Endodermal cell (in vitro differentiated cells): Measurements from ENCODE around the gene CD6. TPM values are rescaled to one million over a fixed set of nuclear protein-coding genes. Genes with fewer than 3 reads are reported as not detected.

Experiments used
- DNase-seq: peaks from one replicate; pipeline ENCODE4 v3.0.0-alpha.2; 2017
- H3K27ac ChIP-seq: 2 replicates; pipeline ENCODE4 v1.5.1; 2013; ENCODE audit warnings: mild to moderate bottlenecking, low read depth, low read length, moderate library complexity
- H3K27me3 ChIP-seq: 2 replicates; pipeline ENCODE4 v1.6.1; 2013; ENCODE audit warnings: mild to moderate bottlenecking, low read length, moderate library complexity; ENCODE audit not compliant: insufficient read depth, control insufficient read depth, poor library complexity, severe bottlenecking
- H3K36me3 ChIP-seq: 2 replicates; pipeline ENCODE4 v1.7.0; 2013; ENCODE audit warnings: mild to moderate bottlenecking, low read length, moderate library complexity; ENCODE audit not compliant: control insufficient read depth, insufficient read depth
- H3K4me1 ChIP-seq: one replicate; pipeline ENCODE4 v1.7.0; 2013; ENCODE audit warnings: low read length; ENCODE audit not compliant: control insufficient read depth, insufficient read depth
- H3K4me3 ChIP-seq: 2 replicates; pipeline ENCODE4 v1.5.1; 2013; ENCODE audit warnings: mild to moderate bottlenecking, low read length, moderate library complexity
- H3K9ac ChIP-seq: 2 replicates; pipeline ENCODE4 v1.6.1; 2013; ENCODE audit warnings: mild to moderate bottlenecking, low read length, moderate library complexity; ENCODE audit not compliant: poor library complexity, severe bottlenecking; ENCODE audit errors: extremely low read depth
- H3K9me3 ChIP-seq: 2 replicates; pipeline ENCODE4 v1.6.1; 2013; ENCODE audit warnings: mild to moderate bottlenecking, low read length, moderate library complexity; ENCODE audit not compliant: control insufficient read depth
- H3K27ac Mint-ChIP-seq: 2 replicates; pipeline ENCODE4 v1.8.0; 2020; ENCODE audit warnings: mixed read lengths
- H3K27me3 Mint-ChIP-seq: 2 replicates; pipeline ENCODE4 v1.8.0; 2021; ENCODE audit warnings: mild to moderate bottlenecking, mixed read lengths; ENCODE audit not compliant: insufficient read depth
- H3K36me3 Mint-ChIP-seq: 2 replicates; pipeline ENCODE4 v1.8.0; 2020; ENCODE audit warnings: low read depth, mixed read lengths
- H3K4me1 Mint-ChIP-seq: 2 replicates; pipeline ENCODE4 v1.8.0; 2020; ENCODE audit warnings: mixed read lengths
- H3K4me3 Mint-ChIP-seq: 2 replicates; pipeline ENCODE4 v1.8.0; 2020; ENCODE audit warnings: mild to moderate bottlenecking, moderate library complexity, mixed read lengths
- H3K9me3 Mint-ChIP-seq: 2 replicates; pipeline ENCODE4 v1.8.0; 2020; ENCODE audit warnings: mild to moderate bottlenecking, mixed read lengths
- CTCF ChIP-seq: fragments of 200-600 bp; sonication (generic); conservative IDR thresholded peaks from 2 replicates; pipeline ENCODE4 v1.5.0; 2021; ENCODE audit warnings: antibody characterized with exemption, mild to moderate bottlenecking
- WGBS, 2 experiments: methylation state at CpG; one replicate each; pipeline versions ENCODE4 v1.1.5 to v1.1.7; 2013; ENCODE audit warnings: missing lambda C conversion rate in 2 of 2, mixed read lengths in 1 of 2; ENCODE audit not compliant: insufficient coverage in 1 of 2, insufficient read length in 1 of 2; 5-methylcytosine and 5-hydroxymethylcytosine counted together
- total RNA-seq, 2 donors: library from RNA; stranded (reverse); fragmentation: NEBNext Ultra II Directional in 1 of 2; extraction: Animal tissue kit (Norgen Biotek cat#: 25700) in 1 of 2; gene quantifications; 2 replicates in 1 of 2; 3 replicates in 1 of 2; pipeline ENCODE4 v1.2.1, GENCODE V29; 2021

The CD6 gene
- total RNA-seq, 2 donors from 2014 or later: 1.5 to 1.6 TPM

DNA sequence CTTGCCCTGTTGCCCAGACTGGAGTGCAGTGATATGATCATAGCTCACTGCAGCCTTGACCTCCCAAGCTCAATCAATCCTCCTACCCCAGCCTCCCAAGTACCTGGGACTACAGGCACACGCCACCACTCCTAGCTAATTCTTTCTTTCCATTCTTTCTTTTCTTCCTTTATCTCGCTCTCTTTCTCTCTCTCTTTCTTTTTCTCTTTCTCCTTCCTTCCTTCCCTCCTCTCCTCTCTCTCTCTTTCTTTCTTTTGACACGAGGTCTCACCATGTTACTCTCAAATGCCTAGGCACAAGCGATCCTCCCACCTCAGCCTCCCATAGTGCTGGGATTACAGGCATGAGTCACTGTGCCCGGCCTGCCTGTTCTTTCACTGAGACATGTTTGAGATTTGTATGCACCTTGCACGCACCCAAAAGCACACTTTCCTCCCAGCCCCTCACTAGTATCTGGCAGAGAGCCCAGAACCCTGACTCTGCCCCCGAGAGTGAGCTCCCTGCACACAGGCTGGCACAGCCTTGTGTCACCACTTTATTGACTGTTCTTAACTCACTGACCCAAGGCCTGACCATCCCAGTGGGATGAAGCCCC is 56.8 kb downstream of the CD6 start:
- Histone ChIP-seq H3K4me1 (no peaks in the 10 kb centered on the region), H3K27ac (no peak overlapping the region), H3K27me3 (peaks cover 11% of the 10 kb centered on the region), H3K4me3 (no peak overlapping the region), H3K36me3 (no peaks in the 10 kb centered on the region), H3K9ac (no peak overlapping the region), H3K9me3 (no peaks in the 10 kb centered on the region)
- no peak for DNase-seq
- Mint-ChIP-seq H3K27me3 (peaks cover 38% of the 10 kb centered on the region), H3K4me3 (no peak overlapping the region), H3K36me3 (no peaks in the 10 kb centered on the region), H3K27ac (no peak overlapping the region), H3K9me3 (no peaks in the 10 kb centered on the region), H3K4me1 (peaks cover 1% of the 10 kb centered on the region)
- no peak for TF ChIP-seq CTCF
- 82 to 94% methylated on average over 4 to 7 of the region's 7 CpGs for WGBS, 2 experiments

- Histone ChIP-seq H3K27me3 (no peaks in the 10 kb centered on the region), H3K4me3 (no peak overlapping the region), H3K9ac (no peak overlapping the region), H3K27ac (no peak overlapping the region), H3K36me3 (no peaks in the 10 kb centered on the region), H3K9me3 (no peaks in the 10 kb centered on the region), H3K4me1 (no peaks in the 10 kb centered on the region)
- Mint-ChIP-seq H3K27me3 (peaks cover 13% of the 10 kb centered on the region), H3K9me3 (no peaks in the 10 kb centered on the region), H3K36me3 (no peaks in the 10 kb centered on the region), H3K4me3 (no peak overlapping the region), H3K27ac (no peak overlapping the region), H3K4me1 (no peaks in the 10 kb centered on the region)
- no peak for TF ChIP-seq CTCF
- DNase-seq: no peak
- WGBS, 2 experiments: 85 to 100% methylated on average over 2 of the region's 2 CpGs
These were observed 61.3 kb downstream of the CD6 start for GRCh38 chr11:61032824-61033223.

DNA sequence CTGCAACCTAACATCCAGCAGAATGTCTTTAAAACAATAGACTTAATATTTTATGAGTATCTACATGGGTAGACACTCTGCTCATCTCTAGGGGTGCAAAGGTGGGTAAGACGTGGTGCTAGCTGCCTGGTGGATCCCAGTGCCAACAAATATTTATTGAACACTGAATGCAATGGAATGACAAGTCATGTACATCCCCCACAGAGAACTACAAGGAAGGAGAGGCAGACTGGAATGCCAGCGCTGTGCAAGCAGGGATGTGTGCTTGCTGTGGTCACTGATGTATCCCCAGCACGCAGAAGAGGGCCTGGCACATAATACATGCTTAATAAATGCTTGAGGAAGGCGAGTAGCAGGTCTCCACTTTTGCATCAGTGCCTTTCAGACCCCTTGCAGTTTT is 61.9 kb downstream of the CD6 start:
- Histone ChIP-seq H3K27ac (no peak overlapping the region), H3K4me3 (no peak overlapping the region), H3K27me3 (no peaks in the 10 kb centered on the region), H3K36me3 (no peaks in the 10 kb centered on the region), H3K9ac (no peak overlapping the region), H3K9me3 (no peaks in the 10 kb centered on the region), H3K4me1 (no peaks in the 10 kb centered on the region)
- Mint-ChIP-seq H3K27me3 (peaks cover 8% of the 10 kb centered on the region), H3K9me3 (no peaks in the 10 kb centered on the region), H3K4me3 (no peak overlapping the region), H3K4me1 (no peaks in the 10 kb centered on the region), H3K27ac (no peak overlapping the region), H3K36me3 (no peaks in the 10 kb centered on the region)
- no peak for TF ChIP-seq CTCF
- no peak for DNase-seq
- 83 to 88% methylated on average over 2 to 4 of the region's 4 CpGs for WGBS, 2 experiments
